ENCODE data around the gene RHOT2. TPM values are rescaled to one million over a fixed set of nuclear protein-coding genes. Genes with fewer than 3 reads are reported as not detected.
A peak's percentile ranks its signal among the peaks of the same experiment; 100 is the strongest.

RHOT2 gene
- total and polyA plus RNA-seq, 9 of the 15 experiments (the other 6 are each of a cell fraction or from before 2014, with no cell fraction given), result 5.0 to 373 (median 112) TPM

GRCh38 chr16:642189-643049, 25.5 kb upstream of the RHOT2 start (continued):
- TF ChIP-seq ZBTB40 (IDR thresholded peaks at IDR 0.05) (0 out of 2 replicates have a peak, but pooled peaks have one; percentile 44), ZBTB40 (CRISPR knock-in tag; IDR thresholded peaks at IDR 0.05) (no peak), BHLHE40 (IDR thresholded peaks at IDR 0.05; ENCODE audit: low read length) (0 out of 2 replicates have a peak, but pooled peaks have one; percentile 23), POLR2H (tag; IDR thresholded peaks at IDR 0.05; ENCODE audit: low read depth) (no peak), WHSC1 (IDR thresholded peaks at IDR 0.05; ENCODE audit: low read length) (no peak), ELF1 (tag; IDR thresholded peaks at IDR 0.05) (peak; percentile 74), ESRRA (IDR thresholded peaks at IDR 0.05; ENCODE audit: borderline replicate concordance, low read depth) (peak; percentile 98)
- TF ChIP-seq, protein P1, sequence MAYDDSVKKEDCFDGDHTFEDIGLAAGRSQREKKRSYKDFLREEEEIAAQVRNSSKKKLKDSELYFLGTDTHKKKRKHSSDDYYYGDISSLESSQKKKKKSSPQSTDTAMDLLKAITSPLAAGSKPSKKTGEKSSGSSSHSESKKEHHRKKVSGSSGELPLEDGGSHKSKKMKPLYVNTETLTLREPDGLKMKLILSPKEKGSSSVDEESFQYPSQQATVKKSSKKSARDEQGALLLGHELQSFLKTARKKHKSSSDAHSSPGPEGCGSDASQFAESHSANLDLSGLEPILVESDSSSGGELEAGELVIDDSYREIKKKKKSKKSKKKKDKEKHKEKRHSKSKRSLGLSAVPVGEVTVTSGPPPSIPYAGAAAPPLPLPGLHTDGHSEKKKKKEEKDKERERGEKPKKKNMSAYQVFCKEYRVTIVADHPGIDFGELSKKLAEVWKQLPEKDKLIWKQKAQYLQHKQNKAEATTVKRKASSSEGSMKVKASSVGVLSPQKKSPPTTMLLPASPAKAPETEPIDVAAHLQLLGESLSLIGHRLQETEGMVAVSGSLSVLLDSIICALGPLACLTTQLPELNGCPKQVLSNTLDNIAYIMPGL (CRISPR knock-in tag; IDR thresholded peaks at IDR 0.05), result peak; percentile 41; the same call in 1 of the 2 replicates
- TF ChIP-seq, protein P2, sequence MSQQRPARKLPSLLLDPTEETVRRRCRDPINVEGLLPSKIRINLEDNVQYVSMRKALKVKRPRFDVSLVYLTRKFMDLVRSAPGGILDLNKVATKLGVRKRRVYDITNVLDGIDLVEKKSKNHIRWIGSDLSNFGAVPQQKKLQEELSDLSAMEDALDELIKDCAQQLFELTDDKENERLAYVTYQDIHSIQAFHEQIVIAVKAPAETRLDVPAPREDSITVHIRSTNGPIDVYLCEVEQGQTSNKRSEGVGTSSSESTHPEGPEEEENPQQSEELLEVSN (IDR thresholded peaks at IDR 0.05; ENCODE audit: borderline replicate concordance in 1 of 2, extremely low read depth in 1 of 2, insufficient read depth in 1 of 2, insufficient read length in 1 of 2, low read depth in 1 of 2, low read length in 1 of 2, poor library complexity in 1 of 2, severe bottlenecking in 1 of 2), result peak; percentile 80 to 82

Data from K562 (cell line).